ENCODE data around the gene KIR2DL4.
"Not testable (repeated sequence)": the region's sequence is repeated elsewhere in the genome, so short reads cannot be mapped to it uniquely, and the experiment has no call there.

The KIR2DL4 gene

DNA sequence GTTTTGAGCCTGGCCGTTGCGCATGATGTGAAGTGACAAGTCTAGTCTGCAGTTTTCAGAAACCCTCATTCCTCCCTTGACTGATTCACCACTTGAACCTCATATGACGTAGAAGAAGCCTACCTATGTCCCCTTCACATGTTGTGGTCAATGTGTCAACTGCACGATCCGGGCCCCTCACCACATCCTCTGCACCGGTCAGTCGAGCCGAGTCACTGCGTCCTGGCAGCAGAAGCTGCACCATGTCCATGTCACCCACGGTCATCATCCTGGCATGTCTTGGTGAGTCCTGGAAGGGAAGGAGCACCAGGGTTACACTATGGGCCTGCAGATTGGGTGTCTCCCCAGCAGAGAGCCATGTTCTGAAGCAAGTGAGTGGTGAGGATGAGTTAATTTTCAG, at the start of gene KIR2DL4:
KIR2DL4 (plus strand) TSS at position 201 of the 400 bp plus-strand sequence; CDS start at position 243, 42 bp downstream.
- DNase-seq = no peak

DNA sequence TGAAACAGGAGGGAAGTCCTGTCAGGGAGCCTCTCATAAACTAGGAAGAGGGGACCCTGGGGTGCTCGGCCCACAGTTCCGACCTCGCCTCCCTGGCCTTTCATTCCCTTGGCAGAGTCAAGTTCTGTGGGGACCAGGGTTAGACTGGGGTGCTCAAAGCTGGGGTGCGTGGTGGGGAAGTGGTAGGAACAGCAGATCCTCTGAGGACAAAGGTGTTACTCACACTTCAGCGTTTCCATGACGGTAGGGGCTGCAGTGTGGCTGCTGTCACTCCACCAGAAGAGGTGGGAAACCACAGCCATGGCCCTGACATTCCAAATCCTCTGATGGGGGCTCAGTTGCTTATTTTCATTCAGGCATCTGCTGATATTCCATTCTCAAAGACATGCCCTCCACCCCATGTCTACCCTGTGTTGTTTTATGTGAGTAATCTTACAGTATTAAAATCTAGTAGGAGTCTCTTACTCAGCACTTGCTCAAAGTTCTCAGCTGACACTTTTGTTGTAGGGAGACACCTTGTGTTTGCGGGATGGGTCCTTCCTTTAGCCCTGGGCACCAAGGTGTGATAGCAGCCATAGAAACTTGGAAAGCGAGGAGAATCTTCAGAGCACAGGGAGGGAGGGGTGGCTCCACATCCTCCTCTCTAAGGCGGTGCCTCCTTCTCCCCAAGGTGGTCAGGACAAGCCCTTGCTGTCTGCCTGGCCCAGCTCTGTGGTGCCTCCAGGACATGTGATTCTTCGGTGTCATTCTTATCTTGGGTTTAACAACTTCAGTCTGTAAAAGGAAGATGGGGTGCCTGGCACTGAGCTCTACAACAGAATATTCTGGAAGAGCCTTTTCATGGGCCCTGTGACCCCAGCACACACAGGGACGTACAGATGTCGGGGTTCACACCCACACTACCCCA, 47.0 kb upstream of the KIR2DL4 start:
- not testable (repeated sequence) for DNase-seq

DNA sequence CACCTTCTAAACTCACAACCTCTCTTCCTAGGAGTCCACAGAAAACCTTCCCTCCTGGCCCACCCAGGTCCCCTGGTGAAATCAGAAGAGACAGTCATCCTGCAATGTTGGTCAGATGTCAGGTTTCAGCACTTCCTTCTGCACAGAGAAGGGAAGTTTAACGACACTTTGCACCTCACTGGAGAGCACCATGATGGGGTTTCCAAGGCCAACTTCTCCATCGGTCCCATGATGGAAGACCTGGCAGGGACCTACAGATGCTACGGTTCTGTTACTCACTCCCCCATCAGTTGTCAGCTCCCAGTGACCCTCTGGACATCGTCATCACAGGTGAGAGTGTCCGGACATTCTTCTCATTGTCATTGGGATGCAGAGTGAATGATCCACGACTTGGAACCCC, 44.8 kb upstream of the KIR2DL4 start:
- DNase-seq = not testable (repeated sequence)

DNA sequence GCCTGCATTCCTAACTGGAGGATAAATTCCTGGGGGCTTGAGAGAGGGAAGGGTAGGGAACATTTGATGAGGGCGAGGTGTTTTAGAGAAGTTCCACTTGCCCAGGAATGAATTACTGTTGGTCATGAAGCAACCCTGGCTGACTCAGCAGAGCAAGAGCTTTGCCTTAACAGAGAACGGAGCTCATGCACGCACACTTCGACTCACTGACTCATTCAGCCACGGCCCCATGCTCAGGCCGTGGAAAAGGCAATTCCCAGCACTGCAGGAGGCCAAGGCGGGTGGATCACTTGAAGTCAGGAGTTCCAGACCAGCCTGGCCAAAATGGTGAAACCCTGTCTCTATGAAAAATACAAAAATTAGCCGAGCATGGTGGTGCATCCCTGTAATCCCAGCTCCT, 39.2 kb upstream of the KIR2DL4 start:
- DNase-seq = not testable (repeated sequence)

DNA sequence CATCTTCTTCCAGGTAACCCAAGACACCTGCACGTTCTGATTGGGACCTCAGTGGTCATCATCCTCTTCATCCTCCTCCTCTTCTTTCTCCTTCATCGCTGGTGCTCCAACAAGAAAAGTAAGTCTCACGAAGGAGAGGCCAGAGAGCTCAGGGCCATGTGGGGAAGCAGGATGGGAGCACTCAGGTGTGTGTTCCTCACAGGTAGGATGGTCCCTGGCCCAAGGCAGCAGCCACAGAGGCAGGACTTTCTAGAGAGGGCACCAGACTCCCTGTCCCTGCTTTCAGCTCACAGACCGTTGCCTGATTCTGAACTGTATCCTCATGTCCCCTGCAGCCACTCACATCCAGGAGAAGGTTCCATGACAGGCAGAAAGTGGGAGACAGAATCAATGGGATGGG, 36.9 kb upstream of the KIR2DL4 start:
- not testable (repeated sequence) for DNase-seq

DNA sequence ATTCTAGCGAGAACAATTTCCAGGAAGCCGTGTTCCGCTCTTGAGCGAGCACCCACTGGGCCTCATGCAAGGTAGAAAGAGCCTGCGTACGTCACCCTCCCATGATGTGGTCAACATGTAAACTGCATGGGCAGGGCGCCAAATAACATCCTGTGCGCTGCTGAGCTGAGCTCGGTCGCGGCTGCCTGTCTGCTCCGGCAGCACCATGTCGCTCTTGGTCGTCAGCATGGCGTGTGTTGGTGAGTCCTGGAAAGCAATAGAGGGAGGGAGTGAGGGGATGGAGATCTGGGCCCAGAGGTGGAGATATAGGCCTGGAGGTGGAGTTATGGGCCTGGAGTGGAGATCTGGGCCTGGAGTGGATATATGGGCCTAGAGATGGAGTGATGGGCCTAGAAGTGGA, 33.8 kb upstream of the KIR2DL4 start, which contains the start of gene KIR2DL1:
KIR2DL1 (plus strand) TSS at position 148 of the 400 bp plus-strand sequence; CDS start at position 206, 58 bp downstream.
- not testable (repeated sequence) for DNase-seq

DNA sequence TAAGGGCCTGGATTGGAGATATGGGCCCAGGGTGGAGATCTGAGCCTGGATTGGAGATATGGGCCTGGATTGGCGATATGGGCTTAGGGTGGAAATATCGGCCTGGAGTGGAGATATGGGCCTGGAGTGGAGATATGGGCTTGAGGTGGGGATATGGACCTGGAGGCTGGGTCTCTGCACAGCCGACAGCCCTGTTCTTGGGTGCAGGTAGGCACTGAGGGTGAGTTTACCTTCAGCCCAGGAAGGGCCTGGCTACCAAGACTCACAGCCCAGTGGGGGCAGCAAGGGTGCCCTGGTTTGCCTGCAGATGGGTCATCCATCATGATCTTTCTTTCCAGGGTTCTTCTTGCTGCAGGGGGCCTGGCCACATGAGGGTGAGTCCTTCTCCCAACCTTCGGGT, 32.9 kb upstream of the KIR2DL4 start:
- not testable (repeated sequence) for DNase-seq

DNA sequence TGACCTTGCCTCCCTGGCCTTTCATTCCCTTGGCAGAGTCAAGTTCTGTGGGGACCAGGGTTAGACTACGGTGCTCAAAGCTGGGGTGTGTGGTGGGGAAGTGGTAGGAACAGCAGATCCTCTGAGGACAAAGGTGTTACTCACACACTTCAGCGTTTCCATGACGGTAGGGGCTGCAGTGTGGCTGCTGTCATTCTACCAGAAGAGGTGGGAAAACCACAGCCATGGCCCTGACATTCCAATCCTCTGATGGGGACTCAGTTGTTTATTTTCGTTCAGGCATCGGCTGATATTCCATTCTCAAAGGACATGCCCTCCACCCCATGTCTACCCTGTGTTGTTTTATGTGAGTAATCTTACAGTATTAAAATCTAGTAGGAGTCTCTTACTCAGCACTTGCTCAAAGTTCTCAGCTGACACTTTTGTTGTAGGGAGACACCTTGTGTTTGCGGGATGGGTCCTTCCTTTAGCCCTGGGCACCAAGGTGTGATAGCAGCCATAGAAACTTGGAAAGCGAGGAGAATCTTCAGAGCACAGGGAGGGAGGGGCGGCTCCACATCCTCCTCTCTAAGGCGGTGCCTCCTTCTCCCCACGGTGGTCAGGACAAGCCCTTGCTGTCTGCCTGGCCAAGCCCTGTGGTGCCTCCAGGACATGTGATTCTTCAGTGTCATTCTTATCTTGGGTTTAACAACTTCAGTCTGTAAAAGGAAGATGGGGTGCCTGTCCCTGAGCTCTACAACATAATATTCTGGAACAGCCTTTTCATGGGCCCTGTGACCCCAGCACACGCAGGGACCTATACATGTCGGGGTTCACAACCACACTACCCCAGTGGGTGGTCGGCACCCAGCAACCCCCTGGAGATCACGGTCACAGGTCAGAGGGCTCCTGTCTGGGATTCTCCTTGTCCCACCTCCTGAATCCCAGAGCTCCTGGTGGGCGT, 32.1 kb upstream of the KIR2DL4 start:
- DNase-seq = not testable (repeated sequence)

DNA sequence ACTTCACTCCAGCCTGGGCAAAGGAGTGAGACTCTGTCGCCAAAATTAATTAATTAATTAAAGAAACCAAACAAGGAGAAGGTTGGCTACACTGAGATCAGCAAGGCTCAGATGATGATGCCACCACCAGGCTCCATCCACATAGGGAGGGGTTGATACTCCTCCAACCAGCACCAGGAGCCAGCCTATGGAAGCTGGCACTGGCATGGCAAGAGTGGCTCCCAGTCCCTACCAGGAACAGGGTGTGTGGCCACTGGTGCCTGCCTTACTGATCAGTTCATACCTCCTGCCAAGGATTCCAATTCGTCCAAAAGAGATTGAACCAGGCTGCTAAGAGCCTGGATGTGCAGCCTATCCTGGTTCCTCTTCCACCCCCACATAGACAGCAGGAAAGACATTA, 30.7 kb upstream of the KIR2DL4 start:
- DNase-seq = not testable (repeated sequence)

DNA sequence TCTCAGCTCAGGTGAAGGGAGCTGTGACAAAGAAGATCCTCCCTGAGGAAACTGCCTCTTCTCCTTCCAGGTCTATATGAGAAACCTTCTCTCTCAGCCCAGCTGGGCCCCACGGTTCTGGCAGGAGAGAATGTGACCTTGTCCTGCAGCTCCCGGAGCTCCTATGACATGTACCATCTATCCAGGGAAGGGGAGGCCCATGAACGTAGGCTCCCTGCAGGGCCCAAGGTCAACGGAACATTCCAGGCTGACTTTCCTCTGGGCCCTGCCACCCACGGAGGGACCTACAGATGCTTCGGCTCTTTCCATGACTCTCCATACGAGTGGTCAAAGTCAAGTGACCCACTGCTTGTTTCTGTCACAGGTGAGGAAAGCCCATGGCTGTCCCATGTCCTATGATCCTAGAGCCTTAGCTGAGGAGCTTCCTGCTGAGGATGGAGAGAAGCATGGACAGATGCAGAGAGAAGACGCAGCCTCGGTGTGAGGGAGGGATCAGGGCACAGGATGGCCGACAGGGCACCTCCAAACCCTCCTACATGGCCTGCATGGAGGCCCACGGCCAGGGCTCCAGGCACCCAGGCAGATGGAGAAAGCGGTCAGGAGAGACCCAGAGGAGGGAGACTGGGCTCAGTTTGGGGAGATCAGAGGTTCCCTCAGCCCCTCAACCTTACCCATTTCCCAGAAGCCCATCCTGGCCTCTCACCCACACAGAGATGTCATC, 28.2 kb upstream of the KIR2DL4 start:
- not testable (repeated sequence) for DNase-seq

DNA sequence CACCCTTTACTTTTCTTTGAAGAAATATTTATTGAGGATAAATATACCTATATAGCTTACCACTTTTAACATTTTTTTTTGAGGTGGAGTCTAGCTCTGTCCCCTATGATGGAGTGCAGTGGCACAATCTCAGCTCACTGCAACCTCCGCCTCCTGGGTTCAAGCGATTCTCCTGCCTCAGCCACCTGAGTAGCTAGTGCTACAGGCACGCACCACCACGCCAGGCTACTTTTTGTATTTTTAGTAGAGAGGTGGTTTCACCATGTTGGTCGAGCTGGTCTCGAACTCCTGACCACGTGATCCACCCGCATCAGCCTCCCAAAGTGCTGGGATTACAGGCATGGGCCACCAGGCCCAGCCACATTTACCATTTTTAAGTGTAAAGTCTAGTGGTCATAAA, 27.6 kb upstream of the KIR2DL4 start:
- not testable (repeated sequence) for DNase-seq

DNA sequence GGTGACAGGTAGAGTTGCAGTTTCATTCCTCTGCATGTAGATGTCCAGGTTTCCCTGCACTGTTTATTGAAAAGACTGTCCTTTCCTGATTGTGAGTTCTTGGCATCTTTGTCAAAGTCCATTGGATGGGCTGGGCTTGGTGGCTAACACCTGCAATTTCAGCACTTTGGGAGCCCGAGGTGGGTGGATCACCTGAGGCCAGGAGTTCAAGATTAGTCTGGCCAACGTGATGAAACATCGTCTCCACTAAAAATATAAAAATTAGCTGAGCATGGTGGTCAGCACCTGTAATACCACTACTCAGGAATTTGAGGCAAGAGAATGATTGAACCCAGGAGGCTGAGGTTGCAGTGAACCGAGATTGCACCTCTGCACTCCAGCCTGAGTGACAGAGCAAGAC, 25.6 kb upstream of the KIR2DL4 start:
- DNase-seq = not testable (repeated sequence)

DNA sequence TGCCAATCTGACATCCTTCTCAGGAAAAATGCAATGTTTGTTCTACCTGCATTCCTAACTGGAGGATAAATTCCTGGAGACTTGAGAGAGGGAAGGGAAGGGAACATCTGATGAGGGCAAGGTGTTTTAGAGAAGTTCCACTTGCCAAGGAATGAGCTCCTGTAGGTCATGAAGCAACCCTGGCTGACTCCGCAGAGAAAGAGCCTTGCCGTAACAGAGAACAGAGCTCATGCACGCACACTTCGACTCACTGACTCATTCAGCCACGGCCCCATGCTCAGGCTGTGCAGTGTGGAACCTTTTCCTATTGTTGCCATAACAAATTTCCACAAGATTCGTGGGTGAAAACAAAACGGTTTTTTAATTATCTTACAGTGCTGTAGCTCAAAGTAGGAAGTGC, 24.5 kb upstream of the KIR2DL4 start:
- not testable (repeated sequence) for DNase-seq

DNA sequence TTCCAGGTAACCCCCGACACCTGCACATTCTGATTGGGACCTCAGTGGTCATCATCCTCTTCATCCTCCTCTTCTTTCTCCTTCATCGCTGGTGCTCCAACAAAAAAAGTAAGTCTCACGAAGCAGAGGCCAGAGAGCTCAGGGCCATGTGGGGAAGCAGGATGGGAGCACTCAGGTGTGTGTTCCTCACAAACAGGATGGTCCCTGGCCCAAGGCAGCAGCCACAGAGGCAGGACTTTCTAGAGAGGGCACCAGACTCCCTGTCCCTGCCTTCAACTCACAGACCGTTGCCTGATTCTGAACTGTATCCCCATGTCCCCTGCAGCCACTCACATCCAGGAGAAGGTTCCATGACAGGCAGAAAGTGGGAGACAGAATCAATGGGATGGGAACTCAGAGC, 20.5 kb upstream of the KIR2DL4 start:
- DNase-seq = not testable (repeated sequence)

DNA sequence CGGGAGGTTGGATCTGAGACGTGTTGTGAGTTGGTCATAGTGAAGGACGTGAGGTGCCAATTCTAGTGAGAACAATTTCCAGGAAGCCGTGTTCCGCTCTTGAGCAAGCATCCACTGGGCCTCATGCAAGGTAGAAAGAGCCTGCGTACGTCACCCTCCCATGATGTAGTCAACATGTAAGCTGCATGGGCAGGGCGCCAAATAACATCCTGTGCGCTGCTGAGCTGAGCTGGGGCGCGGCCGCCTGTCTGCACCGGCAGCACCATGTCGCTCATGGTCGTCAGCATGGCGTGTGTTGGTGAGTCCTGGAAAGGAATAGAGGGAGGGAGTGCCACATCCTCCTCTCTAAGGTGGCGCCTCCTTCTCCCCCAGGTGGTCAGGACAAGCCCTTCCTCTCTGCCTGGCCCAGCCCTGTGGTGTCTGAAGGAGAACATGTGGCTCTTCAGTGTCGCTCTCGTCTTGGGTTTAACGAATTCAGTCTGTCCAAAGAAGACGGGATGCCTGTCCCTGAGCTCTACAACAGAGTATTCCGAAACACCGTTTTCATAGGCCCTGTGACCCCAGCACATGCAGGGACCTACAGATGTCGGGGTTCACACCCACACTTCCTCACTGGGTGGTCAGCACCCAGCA, 17.2 kb upstream of the KIR2DL4 start:
- not testable (repeated sequence) for DNase-seq

DNA sequence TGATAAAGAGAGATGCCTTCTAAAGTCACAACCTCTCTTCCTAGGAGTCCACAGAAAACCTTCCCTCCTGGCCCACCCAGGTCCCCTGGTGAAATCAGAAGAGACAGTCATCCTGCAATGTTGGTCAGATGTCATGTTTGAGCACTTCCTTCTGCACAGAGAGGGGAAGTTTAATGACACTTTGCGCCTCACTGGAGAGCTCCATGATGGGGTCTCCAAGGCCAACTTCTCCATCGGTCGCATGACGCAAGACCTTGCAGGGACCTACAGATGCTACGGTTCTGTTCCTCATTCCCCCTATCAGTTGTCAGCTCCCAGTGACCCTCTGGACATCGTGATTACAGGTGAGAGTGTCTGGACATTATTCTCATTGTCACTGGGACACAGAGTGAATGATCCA, 15.3 kb upstream of the KIR2DL4 start:
- not testable (repeated sequence) for DNase-seq

DNA sequence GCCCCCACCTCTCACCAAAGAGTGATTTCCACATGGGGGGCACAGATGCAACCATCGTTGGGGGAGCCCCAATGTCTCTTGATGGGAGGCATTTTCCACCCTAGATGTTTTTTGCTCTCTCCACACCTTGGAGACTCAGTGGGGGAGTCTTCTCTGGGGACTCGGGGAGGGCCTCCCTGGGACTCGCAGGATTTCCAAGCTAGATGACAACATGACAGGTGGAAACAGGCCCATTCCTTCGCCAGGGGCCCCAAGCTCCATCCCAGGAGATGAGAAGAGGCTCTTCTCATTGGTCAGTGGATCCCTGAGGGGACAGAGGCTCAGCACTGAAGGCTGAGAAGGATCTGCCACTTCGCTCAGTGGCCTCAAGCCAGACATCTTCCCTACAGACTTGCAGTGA, 12.7 kb upstream of the KIR2DL4 start:
- no peak for DNase-seq

DNA sequence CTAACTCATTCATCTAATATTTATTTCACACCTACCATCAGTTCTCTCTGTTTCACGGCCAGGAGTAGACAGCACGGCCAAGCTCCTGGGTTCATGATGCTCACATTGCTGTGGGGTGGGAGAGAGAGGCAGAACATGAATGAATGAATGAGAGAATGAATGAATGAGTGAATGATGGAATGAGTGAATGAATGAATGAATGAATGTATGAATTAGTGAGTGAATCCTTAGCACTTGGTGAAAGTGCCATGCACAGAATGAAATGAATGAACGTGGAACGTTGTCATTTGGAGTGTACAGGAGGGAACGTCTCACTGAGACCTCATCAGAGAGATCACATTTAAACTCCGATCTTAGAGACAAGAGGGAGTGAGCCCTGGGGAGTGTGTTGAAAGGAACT, 11.9 kb upstream of the KIR2DL4 start:
- no peak for DNase-seq

DNA sequence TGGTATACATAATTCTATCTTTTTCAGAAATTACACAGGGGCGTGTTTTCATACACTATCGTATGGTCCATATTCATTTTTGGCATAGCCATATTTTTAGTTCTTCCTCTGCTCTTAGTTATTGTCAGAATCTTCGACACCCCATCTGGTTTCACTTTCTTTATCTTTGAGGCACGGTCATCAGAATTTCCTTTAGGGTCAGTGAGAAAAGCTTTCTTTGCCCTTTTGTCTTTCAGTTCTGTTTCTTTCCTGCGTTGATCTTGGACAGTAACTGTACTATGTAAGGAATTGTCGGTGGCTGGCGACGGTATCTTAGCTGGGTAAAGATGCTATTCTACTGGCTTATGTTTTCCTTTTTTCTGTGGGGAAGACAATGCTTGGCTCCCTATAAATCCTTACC, 10.6 kb upstream of the KIR2DL4 start:
- no peak for DNase-seq

DNA sequence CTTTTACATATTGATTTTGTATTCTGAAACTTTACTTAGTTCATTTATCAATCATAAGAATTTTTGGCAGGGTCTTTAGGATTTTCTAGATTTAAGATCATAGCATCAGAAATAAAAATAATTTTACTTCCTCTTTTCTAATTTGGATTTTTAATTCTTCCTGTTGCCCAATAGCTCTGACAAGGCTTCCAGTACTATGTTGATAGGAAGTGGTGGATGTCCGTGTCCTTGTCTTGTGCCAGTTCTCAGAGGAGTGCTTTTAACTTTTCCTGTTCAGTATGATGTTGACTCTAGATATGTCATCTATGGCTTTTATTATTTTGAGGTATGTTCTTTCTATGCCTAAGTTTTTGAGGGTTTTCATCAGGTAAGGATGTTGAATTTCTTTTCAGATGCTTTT, 7.7 kb upstream of the KIR2DL4 start:
- no peak for DNase-seq

DNA sequence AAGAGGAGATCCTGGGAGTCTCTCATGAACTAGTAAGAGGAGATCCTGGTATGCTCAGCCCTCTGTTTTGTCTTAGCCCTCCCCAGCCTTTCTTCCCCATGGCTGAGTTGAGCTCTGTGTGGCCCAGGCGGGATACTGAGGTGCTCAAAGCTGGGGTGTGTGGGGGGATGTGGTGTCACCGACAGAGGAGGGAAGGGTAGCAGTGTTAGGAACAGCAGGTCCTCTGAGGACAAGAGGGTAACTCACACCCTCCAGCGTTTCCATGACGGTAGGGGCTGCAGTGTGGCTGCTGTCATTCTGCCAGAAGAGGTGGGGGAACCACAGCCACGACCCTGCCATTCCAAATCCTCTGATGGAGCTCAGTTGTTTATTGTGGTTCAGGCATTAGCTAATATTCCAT, 691 bp downstream of the KIR2DL4 start:
- DNase-seq = no peak

DNA sequence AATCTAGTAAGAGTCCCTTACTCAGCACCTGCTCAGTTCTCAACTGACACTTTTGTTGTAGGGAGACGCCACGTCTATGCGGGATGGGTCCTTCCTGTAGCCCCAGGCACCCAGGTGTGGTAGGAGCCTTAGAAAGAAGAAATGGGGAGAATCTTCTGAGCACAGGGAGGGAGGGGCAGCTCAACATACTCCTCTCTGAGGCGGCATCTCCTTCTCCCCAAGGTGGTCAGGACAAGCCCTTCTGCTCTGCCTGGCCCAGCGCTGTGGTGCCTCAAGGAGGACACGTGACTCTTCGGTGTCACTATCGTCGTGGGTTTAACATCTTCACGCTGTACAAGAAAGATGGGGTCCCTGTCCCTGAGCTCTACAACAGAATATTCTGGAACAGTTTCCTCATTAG, 1.2 kb downstream of the KIR2DL4 start:
- no peak for DNase-seq

Measured in stimulated activated CD4-positive, alpha-beta T cell treated with anti-CD3 and anti-CD28 coated beads, Interleukin-4, amount 100 ng/mL, for 24 hours (primary cell).